GM18858 (cell line): ENCODE measurements around the gene FAM174C.
A peak's percentile ranks its signal among the peaks of the same experiment; 100 is the strongest.

Experiments
- ATAC-seq: cut with Tn5 transposase; IDR thresholded peaks from one replicate; pipeline ENCODE4 v1.9.1; 2021; ENCODE audit not compliant: unreplicated experiment

Gene FAM174C

DNA sequence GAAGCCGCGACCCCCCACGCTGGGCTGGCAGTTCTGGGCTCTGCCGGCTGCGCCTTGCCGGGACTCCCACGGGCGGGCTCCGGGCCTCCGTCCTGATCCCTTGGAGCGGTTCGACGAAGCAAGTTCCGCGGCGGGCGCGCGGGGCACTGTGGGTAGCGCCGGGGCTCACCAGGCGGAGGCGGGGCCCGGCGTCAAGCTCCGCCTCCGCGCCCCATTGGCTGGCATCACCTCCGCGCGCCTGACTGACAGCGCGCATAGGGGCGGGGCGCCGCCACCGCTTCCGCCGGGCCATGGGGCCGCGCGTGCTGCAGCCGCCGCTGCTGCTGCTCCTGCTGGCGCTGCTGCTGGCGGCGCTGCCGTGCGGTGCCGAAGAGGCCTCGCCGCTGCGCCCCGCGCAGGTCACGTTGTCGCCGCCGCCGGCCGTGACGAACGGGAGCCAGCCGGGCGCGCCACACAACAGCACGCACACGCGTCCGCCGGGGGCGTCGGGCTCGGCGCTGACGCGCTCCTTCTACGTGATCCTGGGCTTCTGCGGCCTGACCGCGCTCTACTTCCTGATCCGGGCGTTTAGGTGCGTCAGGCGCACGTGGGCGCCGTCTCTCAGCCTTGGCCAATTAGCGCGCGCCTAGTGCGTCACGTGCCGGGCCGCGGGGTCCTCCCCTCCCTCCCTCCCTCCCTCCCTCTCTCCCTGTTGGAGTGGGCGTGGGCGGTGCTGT is at the start of gene FAM174C:
FAM174C (plus strand) TSS at position 271 of the 716 bp plus-strand sequence; CDS start at position 291, 20 bp downstream.
- peak; percentile 51 for ATAC-seq

DNA sequence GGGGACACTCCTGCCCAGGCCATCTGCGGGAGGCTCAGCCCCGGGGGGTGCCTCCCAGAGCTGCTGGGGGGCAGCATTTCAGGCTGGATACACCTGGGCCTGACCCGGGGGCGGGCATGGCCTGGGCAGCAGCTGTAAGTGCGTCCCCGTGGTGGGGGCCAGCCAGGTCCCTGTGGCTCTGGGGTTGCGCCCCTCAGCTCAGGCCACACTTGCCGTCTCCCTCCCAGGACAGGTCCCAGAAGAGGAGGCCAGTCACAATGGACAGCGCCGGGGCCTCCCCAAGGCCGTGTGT is 49.2 kb upstream of the FAM174C start:
- ATAC-seq: no peak

DNA sequence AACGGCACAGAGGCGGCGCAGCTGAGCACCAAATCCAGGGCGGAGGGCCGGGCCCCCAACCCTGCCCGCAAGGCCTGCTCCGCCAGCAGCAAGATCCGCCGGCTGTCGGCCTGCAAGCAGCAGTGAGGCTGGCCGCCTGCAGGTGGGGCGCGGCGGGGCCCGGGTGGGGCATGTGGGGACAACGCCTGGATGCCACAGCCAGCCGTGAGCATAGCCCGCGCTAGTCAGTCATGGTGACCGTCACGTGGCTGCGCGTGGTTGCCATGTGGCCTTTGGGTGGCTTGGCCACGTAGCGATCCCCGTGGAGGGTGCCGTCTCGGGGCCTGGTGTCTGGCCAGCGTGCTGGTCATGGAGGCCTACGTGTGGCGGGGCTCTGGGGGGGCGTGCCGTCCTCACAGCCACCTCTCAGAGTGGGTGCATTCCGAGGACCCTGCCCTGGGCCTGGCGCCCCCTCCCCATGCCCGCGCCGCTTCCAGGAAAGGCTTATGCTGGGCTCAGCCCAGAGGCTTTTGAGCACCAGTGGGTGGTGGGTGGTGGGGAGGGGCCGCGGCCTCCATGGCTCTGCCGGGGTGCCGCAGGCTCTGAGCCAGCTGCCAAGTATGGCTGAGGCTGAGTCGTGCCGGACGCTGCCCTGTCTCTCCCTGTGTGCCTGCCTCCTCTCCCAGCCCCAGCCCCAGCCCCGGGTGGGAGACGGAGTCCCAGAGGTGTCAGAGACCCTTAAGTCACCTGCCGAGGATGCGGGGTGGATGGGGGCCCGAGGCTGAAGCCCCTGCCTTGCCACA is 48.6 kb upstream of the FAM174C start:
- ATAC-seq: no peak

DNA sequence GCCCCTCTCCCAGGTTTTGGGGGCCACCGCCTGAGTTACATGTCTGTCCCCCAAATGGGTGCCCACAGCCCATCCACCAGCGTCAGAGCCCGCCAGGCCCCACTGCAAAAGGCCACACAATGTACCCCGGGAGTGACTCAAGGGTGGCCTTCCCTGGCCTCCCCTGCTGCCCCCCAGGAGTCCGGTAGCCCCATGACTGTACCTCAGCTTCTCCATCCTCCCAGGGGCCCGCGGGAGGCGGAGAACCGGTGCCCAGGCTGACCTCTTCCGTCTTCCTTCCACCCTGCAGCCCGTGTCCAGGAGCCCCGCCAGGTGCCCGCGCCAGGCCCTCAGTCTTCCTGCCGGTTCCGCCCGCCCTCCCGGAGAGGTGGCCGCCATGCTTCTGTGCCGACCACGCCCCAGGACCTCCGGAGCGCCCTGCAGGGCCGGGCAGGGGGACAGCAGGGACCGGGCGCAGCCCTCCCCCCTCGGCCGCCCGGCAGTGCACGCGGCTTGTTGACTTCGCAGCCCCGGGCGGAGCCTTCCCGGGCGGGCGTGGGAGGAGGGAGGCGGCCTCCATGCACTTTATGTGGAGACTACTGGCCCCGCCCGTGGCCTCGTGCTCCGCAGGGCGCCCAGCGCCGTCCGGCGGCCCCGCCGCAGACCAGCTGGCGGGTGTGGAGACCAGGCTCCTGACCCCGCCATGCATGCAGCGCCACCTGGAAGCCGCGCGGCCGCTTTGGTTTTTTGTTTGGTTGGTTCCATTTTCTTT is 47.9 kb upstream of the FAM174C start:
- ATAC-seq: no peak

DNA sequence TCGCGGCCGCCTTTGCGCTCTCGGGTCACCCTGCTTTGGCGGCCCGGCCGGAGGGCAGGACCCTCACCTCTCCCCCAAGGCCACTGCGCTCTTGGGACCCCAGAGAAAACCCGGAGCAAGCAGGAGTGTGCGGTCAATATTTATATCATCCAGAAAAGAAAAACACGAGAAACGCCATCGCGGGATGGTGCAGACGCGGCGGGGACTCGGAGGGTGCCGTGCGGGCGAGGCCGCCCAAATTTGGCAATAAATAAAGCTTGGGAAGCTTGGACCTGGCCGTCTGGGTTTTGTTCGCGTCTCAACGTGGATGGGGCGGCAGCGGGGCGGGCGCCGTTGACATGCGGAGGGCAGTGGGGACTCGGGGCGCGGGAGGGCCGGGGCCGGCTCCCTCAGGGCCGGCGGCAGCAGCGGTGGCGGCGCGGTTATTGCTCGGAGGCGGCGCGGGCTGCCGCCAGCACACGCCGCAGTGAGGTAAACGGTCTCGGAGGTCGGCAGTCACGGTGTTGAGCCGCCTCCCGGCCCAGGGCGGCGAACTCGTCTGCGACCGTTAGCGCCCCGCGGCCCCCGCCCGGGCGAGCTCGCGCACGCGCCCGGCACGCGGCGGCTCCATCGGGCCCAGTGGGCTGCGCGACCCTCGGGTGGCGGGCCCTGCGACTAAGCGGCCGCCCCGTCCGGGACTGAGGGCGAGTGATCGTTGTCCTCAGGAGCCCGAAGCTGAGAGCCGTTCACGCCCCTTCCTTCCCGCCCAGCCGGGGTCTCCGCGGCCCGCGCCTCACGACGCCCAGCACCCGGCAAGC is 47.0 kb upstream of the FAM174C start:
- no peak for ATAC-seq

DNA sequence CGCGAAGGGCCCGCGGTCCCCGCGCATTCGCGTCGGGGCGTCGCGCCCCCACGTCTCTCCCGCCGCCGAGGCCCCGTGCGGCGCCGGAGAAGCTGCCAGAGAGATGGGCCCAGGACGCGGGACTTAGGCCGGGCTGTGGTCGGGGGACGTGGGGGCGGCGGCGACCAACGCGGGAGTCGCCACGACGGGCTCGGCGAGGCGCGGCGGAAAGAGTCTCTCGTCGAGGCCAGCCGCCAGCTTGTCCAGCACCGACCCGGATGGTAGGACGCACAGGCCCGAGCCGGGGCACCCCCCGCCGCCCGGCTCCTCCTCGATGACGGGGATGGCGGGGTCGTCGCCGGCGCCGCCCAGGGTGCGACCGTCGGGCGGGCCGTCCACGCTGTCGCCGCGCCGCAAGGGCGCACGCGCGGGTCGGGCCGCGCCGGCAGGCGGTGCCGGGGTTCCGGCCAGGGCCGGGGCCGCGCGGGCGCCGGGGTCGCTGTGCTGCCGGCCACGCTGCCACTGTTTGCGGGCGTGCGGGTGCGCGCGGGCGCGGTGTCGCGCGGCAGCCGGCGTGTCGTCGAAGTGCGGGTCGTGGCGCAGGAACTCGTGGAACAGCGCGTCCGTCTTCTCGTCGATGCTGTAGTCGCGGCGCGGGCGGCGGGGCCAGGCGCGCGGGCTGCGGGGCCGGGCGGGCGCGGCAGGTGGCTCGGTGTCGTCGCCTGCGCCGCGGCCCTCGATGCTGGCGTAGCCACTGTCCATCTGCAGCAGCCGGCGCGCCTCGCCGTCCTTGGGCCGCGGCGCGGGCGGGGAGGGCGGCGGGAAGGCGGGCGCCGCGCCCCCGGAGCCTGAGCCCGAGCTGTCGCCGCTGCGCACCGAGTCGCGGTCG is 46.0 kb upstream of the FAM174C start:
- no peak for ATAC-seq

DNA sequence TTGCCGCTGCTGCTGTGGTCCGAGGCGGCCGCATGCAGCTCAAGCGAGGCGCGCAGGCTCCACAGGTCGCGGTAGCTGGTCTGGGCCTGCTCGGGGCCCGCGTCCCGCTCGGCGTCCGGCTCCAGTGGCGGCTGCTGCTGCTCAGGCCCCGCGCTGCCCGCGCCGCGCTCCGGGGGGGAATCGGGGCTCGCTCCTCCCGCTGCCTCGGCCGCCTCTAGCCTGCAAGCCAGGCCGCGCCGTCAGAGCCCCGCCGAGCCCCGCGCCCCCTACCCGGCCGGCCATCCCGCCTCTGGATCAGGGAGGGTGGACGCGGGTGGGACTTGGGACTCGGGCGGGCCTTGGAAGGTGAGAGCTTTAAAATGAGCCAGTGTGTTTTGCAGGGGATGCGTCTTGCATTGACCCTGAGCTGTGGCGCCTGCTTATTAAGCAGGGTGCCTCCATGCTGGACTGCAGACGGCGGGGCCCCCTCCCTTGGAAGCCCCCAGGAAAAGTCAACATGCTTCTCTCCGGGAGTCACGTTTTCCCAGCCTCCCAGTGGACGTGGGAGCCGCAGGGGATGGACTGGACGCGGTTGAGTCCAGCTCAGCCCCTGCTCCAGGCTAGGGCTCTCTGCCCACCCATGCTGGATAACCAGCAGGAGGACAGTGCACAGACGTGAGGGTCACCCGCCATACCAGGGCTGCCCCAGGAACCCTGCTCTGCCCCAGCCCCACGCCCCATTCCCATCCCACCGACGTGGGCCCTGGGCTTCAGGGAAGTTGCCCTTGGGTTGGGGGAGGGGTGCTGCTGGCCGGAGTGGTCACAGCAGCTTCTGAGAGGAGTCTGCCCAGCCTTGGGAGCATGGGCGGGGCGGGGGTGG is 45.2 kb upstream of the FAM174C start:
- ATAC-seq: no peak

DNA sequence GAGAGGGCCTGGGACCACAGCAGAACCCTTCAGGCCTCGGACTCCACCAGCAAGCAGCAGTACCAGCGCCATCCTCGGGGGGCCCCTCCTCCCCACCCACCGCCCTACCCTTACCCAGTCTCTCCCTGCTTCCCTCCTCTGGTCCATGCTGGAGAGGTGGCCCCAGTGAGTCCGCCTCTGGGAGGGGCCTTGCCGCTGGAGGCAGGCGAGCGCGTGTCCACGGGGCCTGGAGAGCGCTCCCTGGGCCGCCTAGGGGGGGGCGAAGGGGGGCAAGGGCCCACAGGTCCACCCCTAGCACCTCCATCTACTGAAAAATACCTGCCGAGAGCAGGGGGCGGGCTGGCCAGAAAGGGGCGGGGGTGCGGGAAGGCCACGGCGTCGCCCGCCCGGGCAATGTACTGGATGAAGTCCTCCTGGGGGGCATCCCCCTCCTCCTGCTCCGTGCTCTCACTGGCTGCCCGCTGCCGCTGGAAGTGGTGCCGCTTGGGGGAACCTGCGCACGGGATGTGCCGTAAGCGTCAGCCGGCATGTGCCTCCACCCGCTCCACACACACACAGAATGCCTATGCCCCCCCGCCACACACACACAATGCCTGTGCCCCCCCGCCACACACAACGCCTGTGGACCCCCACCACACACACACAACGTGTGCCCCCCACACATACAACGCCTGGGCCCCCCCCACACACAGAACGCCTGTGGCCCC is 44.4 kb upstream of the FAM174C start:
- no peak for ATAC-seq

DNA sequence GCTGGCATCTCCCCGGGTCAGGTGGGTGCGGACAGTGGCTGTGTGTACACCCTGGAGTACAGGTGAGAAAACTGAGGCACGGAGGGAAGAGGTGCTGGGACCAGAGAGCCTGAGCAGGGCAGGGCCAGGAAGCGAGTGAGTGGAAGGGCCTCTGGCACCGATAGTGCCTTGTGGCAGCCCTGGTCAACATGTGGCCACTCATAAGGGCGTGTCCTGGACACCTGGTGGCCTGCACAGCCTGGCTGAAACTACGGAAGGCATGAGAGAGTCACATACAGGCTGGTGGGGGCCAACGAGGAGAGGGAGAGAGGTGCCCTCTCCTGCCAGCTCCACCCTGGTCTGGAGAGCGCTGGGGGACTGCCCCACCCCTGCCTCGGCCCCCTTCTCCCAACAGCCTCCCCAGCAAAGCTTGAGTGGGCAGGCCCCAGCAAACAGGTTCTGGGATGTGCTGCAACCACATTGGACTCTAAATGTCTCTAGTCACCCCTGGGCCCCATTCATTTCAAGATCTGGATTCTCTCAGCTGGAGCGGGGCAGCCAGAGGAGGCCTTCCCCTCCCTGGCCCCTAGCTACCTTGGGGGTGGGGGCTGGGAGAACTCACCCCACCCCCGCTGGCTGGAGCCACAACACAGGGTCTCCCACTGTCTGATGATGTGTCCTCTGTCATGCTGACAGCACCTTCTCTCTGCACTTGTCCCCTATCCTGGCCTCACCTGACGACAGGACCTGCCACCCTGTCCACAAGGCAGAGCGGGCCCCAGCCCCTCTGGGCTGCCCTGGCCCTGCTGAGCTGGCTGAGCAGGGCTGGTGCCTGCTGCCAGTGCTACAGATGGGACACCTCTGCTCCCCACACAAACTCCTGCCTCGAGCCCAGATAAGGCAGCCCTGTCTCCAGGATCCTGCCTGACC is 43.3 kb upstream of the FAM174C start:
- ATAC-seq: no peak

DNA sequence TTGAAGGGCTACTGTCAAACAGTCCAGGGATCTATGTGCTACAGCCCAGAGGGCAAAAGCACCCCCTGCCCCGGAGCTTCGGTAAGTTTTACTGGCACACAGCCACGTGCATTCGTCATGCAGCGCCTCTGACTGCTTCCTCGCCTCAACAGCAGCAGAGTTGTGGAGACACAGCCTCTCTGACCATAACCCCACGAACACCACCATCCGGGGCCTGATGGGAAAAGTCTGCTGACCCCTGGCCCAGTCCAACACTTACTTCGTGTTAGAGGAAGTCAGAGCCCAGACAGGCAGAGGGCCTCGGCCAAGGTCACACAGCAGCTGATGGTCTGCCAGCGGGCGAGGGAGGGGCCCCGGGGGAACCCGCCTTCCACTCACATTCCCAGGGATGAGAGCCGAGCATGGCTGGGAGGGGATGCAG is 42.7 kb upstream of the FAM174C start:
- ATAC-seq: no peak

DNA sequence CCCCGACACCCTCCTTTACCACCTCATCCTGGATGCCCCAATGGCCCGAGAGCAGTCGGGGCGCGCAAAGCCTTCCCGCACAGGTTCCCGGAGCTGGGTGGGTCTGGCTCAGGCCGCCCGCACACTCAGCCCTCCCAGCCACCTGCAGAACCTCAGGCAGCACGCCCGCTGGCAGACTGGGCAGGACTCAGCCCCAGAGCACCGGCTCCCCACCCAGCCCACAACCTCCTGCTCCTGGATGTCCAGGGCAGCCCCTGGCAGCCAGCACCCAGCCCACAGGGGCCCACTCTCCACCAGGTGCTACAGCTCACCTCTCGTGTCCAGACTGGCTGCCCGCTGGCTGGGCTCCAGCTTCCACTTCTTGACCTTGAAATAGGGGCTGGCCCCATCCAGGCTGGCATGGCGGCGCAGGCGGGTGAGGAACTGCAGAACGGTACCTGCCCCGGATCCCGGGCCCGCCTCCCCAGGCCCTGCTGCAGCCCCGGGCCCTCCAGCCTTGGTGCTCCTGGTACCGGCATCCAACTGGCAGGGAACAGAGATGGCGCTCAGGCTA is 42.1 kb upstream of the FAM174C start:
- ATAC-seq: no peak

DNA sequence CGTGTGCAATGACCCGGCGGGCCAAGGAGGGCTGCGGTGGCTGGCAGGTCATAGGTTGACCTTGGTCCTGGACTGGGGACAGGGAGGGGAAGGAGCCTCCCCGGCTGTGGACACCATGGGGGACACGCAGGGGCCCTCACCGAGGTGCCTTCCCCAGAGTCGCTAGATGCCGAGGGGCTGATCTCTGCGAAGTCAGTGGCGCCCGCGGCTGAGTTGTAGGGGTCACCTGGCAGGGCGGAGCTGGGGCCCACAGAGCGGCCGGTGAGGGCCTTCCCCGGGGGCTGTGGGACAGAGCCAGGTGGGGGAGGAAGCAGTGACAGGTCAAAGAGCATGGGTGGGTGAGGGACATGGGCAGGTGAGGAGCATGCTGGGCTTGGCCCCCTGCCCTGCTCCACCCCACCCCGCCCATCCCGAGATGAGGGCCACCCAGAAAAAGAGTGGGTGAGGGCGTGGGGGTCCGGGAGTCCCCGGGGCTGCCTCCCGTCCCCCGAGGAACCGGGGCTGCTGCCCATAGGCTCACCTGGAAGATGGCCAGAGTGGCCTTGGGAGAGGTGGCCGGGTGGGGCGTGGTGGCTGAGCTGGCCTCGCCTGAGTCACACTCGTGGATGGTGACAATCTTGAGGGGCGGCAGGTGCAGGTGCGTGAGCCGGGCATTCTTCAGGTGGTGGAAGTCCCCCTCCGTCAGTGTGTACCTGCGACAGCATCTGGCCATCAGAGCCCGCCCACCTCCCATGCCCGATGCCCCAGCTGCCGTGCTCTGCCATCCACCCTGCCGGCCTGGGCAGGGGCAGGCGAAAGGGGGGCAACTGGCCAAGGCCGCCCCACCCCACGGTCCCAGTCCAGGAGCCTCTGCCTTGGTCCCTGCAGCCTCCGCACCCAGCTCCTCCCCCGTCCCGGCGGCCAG is 41.0 kb upstream of the FAM174C start:
- ATAC-seq: no peak

DNA sequence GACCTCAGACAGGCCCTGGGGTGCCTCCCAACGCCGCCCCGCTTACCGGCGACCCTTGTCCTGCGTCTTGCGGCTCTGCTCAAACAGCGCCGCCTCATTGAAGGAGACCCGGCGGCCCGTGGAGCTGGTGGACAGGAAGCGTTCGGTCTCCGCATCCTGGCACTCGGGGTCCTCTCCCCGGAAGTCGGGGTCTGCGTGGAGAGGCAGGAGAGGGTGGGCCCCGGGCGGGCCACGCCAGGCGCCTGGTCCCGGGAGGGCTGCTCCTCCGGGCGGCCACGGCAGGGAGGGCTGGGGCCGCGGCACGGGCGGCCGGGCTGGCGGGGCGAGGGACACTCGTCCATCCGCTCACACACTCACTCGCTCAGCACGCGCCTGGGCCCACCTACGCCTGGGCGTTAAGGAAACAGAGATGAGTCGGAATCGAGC is 40.4 kb upstream of the FAM174C start:
- ATAC-seq: no peak

DNA sequence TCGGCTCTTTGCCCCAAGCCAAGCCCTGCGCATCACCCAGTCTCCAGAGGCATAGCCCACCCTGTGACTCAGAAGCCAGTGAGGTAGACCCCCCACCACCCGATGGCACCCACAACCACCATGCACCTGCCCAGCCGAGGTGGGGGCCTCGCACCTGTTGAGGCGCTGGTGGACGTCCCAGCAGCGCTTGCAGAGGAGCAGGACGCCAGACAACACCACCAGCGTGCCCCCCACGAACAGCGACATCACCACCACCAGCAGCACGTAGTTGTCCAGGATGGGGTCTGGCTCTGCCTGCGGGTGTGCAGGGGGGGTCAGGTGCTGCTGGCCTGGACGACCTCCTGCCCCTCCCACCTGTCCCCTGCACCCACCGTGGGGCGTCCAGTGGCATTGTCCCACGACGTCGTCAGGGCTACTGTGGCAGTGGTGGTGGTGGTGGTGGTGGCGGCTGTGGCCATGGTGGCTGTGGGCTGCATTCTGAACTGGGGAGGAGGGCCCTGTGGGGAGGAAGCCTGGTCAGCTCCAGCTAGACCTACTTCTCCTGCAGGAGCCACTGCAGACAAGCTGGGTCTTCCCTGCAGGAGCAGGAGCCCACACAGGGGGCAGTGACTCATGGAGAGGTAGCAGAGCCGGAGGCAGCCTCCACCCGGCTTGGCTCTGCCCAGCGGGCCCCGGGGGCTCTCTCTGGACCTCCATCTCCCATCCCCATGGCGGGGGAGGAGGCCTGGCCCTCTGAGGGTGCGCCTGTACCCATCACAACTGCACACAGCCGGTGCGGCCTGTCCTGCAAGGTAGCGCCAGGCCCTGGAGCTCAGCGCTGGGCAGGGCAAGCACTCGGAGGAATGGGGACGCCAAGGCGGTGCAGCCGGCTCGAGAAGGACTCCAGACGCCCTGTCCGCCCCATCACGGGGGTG is 39.4 kb upstream of the FAM174C start:
- ATAC-seq: no peak

DNA sequence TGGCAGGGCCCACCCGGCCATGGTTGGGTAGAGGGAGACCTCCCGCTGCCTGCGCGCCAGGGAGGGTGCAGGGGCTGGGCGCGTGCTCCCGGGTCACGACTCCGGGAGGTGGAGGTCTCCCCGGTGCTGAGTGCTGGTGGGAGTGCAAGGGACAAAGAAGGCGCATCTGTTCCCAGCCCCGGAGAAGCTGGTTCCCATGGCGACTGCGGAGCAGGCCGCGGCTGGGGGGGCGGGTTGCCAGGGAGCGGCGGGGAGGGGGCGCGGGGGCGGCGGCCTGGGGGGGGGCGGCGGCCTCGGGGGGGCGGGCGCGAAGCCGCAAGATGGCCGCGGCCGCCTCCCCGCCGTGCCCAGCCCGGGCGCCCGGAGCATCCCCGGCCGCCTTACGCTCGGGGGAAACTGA is 38.8 kb upstream of the FAM174C start:
- ATAC-seq: no peak
